ENCODE results near the gene AIDA.
"Not testable (repeated sequence)": the region's sequence is repeated elsewhere in the genome, so short reads cannot be mapped to it uniquely, and the experiment has no call there.

DNA sequence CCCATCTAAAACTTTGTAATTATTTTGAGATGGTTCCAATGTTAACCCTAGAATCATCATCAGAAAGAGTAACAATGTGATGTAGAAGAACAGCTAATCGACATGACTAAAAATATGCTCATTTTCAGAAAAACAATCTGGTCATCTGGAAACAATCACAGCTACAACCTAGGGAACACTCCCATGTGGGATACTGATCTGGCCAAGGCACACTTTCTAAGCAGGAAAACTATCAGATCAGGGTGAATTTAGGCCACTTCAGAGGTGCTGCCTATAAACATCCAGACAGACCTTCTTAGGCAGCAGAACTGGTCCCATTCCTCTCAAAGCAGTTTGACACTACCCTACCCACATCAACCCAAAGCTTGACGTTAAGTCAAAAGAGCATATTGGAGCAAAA is 43.2 kb downstream of the AIDA start:
- not testable (repeated sequence) for TF ChIP-seq CTCF, EP300, POLR2AphosphoS5 (IDR thresholded peaks at IDR 0.05)
